AG09319 (cell line): ENCODE data around the gene TLE1.

ENCODE experiments used
- DNase-seq: peaks from one replicate; pipeline ENCODE4 v3.0.0-alpha.2; 2010; ENCODE audit warnings: low read depth; ENCODE audit errors: extremely low read depth
- TF ChIP-seq, protein P1 (sequence below): IDR thresholded peaks from 2 replicates; pipeline ENCODE4 v1.5.1; 2011; ENCODE audit warnings: low read depth, mild to moderate bottlenecking, inconsistent platforms, low read length, moderate library complexity

Gene TLE1

GRCh38 chr9:81581986-81582385 lies 107.4 kb downstream of the TLE1 start:
- TF ChIP-seq, protein P1, sequence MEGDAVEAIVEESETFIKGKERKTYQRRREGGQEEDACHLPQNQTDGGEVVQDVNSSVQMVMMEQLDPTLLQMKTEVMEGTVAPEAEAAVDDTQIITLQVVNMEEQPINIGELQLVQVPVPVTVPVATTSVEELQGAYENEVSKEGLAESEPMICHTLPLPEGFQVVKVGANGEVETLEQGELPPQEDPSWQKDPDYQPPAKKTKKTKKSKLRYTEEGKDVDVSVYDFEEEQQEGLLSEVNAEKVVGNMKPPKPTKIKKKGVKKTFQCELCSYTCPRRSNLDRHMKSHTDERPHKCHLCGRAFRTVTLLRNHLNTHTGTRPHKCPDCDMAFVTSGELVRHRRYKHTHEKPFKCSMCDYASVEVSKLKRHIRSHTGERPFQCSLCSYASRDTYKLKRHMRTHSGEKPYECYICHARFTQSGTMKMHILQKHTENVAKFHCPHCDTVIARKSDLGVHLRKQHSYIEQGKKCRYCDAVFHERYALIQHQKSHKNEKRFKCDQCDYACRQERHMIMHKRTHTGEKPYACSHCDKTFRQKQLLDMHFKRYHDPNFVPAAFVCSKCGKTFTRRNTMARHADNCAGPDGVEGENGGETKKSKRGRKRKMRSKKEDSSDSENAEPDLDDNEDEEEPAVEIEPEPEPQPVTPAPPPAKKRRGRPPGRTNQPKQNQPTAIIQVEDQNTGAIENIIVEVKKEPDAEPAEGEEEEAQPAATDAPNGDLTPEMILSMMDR, result no peak
- DNase-seq, result no peak

DNA sequence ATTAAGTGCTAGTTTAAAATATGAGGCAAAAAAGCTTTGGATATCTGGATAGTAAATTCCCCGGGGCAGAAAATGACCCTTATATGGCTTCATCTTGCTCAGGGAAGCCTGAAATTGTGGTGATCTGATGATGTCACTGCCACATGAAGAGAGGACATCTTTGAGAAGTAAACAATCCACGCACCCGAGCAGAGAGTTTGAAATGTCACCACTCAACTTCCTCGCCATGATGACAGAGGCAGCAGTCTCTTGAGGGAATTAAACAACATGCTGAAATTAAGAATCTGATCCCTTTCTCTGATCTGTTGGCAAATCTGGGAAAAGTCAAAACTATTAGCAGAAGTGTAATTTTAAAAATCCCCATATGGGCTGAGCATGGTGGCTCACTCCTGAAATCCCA lies 110.0 kb downstream of the TLE1 start:
- DNase-seq, result no peak
- TF ChIP-seq, protein P1, result no peak

GRCh38 chr9:81578606-81579005 lies 110.7 kb downstream of the TLE1 start:
- TF ChIP-seq, protein P1, result no peak
- no peak for DNase-seq

DNA sequence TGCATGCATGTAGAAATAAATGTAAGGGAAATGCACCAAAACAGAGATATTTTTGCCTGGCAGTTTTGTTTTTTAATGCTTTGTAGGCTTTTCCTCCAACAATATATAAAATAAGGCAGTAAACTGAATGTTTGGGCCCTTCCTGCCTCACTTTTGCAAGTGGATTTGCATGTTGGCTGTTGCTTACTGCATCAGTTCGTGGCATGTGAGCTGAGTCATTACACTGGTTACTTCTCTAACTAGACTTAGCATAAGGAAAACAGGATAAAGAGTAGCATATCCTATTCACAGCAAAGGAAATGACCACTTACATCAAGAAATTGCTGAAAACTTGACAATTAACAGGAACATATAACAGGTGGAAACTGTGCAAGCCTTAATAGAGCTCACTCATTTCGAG lies 113.4 kb downstream of the TLE1 start:
- no peak for DNase-seq
- TF ChIP-seq, protein P1, result no peak

GRCh38 chr9:81574405-81574804 lies 114.9 kb downstream of the TLE1 start:
- no peak for DNase-seq
- TF ChIP-seq, protein P1, result no peak

DNA sequence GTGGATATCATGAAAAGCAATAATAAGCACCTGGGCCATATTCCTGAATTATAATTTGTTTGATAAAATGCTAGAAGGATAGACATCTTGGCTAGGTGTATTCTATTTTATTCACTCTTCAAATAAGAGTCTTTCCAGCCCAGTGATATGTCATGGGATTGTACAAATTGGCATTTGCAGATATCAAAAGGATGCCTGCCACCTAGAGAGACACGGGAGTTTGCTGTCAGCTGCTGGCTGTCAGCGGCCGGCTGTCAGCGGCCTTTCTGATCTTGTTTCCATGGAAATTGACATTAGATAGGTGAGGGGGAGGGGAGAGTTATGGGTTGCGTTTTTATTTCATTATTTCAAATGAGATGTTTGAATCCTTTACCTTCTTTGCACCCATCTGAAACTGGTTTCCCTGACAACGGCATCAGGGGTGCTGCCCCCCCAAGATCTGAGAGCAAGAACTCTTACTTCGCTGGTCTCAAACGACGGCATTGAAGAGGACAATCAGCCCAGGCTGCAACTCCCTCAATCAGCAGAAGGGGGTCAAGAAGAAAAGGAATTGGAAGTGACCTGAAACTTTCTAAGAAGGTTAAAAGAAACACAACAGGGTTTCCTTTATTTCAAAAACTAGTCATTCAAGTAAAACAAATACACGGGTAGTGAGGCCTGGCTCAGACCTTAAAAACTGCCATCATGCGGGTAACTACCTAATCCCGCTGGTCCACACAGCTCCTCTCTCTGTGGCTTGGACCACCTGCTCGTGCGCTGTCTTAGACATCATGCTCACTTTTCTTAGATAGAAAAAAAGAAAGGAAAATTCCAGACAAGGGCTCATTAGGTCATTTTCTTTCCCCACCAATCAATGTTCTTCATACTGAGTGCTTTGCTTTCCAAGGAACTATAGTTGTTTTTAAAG lies 115.7 kb downstream of the TLE1 start:
- no peak for DNase-seq
- TF ChIP-seq, protein P1, result no peak

- TF ChIP-seq, protein P1, result no peak
- DNase-seq, result no peak
Measured at GRCh38 chr9:81570083-81570482, 119.3 kb downstream of the TLE1 start.
